ENCODE results near the gene GSTCD.

The GSTCD gene

DNA sequence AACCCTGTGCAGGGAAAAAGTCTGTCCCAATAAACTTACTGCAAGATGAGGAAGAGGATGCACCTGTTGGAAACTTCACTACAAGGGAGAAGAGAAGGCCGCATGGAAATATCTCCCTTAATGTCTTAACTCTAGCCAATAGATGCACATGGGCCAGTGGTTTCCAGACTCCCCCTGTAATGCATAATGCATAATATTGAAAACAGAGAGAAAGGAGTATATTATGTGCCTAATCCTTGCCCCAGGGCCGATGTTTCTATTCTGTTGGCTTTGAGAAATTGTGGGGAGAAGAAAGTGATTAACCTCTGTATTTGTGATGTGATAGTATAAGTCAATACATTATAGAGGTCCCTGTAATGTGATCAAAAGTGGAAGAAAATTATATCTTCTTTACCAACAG is 37.3 kb upstream of the GSTCD start:
- no peak overlapping the region for H3K4me3 ChIP-seq (ENCODE audit: low read depth in 1 of 2, low read length in 2 of 2)
- no peak overlapping the region for H3K27ac ChIP-seq (ENCODE audit: low read length)
- H3K36me3 ChIP-seq (ENCODE audit: insufficient read depth, low read length) = no peaks in the 10 kb centered on the region
- no peaks in the 10 kb centered on the region for H4K20me1 ChIP-seq (ENCODE audit: insufficient read depth, low read length)
- TF ChIP-seq, protein P1, sequence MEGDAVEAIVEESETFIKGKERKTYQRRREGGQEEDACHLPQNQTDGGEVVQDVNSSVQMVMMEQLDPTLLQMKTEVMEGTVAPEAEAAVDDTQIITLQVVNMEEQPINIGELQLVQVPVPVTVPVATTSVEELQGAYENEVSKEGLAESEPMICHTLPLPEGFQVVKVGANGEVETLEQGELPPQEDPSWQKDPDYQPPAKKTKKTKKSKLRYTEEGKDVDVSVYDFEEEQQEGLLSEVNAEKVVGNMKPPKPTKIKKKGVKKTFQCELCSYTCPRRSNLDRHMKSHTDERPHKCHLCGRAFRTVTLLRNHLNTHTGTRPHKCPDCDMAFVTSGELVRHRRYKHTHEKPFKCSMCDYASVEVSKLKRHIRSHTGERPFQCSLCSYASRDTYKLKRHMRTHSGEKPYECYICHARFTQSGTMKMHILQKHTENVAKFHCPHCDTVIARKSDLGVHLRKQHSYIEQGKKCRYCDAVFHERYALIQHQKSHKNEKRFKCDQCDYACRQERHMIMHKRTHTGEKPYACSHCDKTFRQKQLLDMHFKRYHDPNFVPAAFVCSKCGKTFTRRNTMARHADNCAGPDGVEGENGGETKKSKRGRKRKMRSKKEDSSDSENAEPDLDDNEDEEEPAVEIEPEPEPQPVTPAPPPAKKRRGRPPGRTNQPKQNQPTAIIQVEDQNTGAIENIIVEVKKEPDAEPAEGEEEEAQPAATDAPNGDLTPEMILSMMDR (IDR thresholded peaks at IDR 0.05; ENCODE audit: borderline replicate concordance, extremely low read depth, low read length, poor library complexity, severe bottlenecking) = no peak
- TF ChIP-seq EZH2 (IDR thresholded peaks at IDR 0.05; ENCODE audit: borderline replicate concordance, low read depth, low read length, severe bottlenecking) = no peak
- DNase-seq = no peak
- H3K79me2 ChIP-seq (ENCODE audit: insufficient read depth, low read length) = no peaks in the 10 kb centered on the region
- H3K27me3 ChIP-seq (ENCODE audit: insufficient read depth, low read length, poor library complexity) = no peaks in the 10 kb centered on the region
- no peak overlapping the region for H3K9ac ChIP-seq (ENCODE audit: low read depth, low read length)
- H3K4me1 ChIP-seq (ENCODE audit: insufficient read depth, low read length) = no peaks in the 10 kb centered on the region
- H3K9me3 ChIP-seq (ENCODE audit: insufficient read depth, low read length, severe bottlenecking) = no peaks in the 10 kb centered on the region
- no peak overlapping the region for H2AFZ ChIP-seq (ENCODE audit: low read depth, low read length)
- H3K4me2 ChIP-seq (ENCODE audit: insufficient read depth, low read length) = no peak overlapping the region
- no peak for ATAC-seq (ENCODE audit: insufficient read depth, low read depth)

DNA sequence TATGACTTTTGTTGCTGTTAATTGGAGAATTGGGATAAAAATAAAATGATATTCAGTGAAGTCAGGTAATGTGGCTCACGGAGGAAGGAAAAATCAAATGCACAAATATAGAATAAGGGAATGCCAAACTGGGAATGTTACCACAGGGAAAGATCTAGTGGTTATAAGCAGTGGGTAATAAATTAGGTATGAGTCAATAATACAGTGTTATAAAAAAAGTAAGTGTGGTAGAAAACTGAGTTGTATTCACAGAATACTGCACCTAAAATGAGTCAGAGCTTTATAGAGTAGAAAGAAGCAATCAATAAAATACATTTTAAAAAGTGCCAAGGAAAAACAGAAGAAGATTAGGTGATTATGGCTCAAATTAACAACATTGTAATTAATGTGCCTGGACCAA is 34.6 kb upstream of the GSTCD start:
- H3K79me2 ChIP-seq (ENCODE audit: insufficient read depth, low read length) = no peaks in the 10 kb centered on the region
- TF ChIP-seq, protein P1 (IDR thresholded peaks at IDR 0.05; ENCODE audit: borderline replicate concordance, extremely low read depth, low read length, poor library complexity, severe bottlenecking) = no peak
- no peak for TF ChIP-seq EZH2 (IDR thresholded peaks at IDR 0.05; ENCODE audit: borderline replicate concordance, low read depth, low read length, severe bottlenecking)
- no peak overlapping the region for H3K27ac ChIP-seq (ENCODE audit: low read length)
- H3K9me3 ChIP-seq (ENCODE audit: insufficient read depth, low read length, severe bottlenecking) = no peaks in the 10 kb centered on the region
- H3K9ac ChIP-seq (ENCODE audit: low read depth, low read length) = no peak overlapping the region
- DNase-seq = no peak
- H3K4me3 ChIP-seq (ENCODE audit: low read depth in 1 of 2, low read length in 2 of 2) = no peak overlapping the region
- H3K4me2 ChIP-seq (ENCODE audit: insufficient read depth, low read length) = no peak overlapping the region
- H3K27me3 ChIP-seq (ENCODE audit: insufficient read depth, low read length, poor library complexity) = no peaks in the 10 kb centered on the region
- H3K36me3 ChIP-seq (ENCODE audit: insufficient read depth, low read length) = no peaks in the 10 kb centered on the region
- ATAC-seq (ENCODE audit: insufficient read depth, low read depth) = no peak
- H2AFZ ChIP-seq (ENCODE audit: low read depth, low read length) = no peak overlapping the region
- H4K20me1 ChIP-seq (ENCODE audit: insufficient read depth, low read length) = no peaks in the 10 kb centered on the region
- H3K4me1 ChIP-seq (ENCODE audit: insufficient read depth, low read length) = no peaks in the 10 kb centered on the region

DNA sequence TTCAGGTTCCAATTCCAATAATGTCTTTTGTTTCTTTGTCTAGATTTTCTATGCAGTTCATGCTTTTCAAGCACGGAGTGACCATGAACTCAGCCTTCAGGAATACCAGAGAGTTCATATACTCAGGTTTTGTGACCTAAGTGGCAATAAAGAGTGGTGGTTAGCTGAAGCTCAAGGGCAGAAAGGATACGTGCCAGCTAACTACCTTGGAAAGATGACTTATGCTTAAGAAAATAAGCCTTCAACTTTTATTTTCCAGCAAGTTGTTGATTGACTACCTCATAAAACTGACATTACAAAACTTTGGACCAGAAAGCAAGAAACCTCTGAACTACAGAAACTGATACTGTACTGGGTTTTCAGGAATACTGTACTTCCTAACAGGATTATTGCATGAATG is 30.9 kb upstream of the GSTCD start:
- no peak for ATAC-seq (ENCODE audit: insufficient read depth, low read depth)
- no peak overlapping the region for H3K27ac ChIP-seq (ENCODE audit: low read length)

DNA sequence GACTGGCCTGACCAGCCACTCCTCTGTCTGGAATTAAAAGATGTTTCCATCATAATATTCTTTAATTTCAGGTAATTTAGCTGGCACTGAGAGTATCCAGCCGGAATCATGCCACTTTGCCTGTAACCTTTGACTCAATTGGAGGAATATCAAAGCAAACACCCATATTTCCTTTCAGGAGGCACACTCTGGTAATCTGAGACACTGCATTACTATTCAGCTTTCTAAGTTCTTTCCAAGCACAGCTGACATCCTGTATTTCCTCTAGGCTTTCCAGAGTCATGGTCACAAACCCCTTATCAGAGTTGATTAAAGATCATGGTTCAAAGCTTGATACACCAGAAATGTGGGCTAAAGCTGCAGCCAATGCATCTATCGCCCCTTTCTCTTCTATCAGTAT is 29.4 kb upstream of the GSTCD start:
- H3K4me1 ChIP-seq (ENCODE audit: insufficient read depth, low read length) = no peaks in the 10 kb centered on the region
- H3K27me3 ChIP-seq (ENCODE audit: insufficient read depth, low read length, poor library complexity) = no peaks in the 10 kb centered on the region
- H3K36me3 ChIP-seq (ENCODE audit: insufficient read depth, low read length) = peaks cover 25% of the 10 kb centered on the region
- TF ChIP-seq, protein P1 (IDR thresholded peaks at IDR 0.05; ENCODE audit: borderline replicate concordance, extremely low read depth, low read length, poor library complexity, severe bottlenecking) = no peak
- TF ChIP-seq EZH2 (IDR thresholded peaks at IDR 0.05; ENCODE audit: borderline replicate concordance, low read depth, low read length, severe bottlenecking) = no peak
- no peak overlapping the region for H3K27ac ChIP-seq (ENCODE audit: low read length)
- no peak overlapping the region for H2AFZ ChIP-seq (ENCODE audit: low read depth, low read length)
- H3K9ac ChIP-seq (ENCODE audit: low read depth, low read length) = no peak overlapping the region
- no peak for ATAC-seq (ENCODE audit: insufficient read depth, low read depth)
- no peaks in the 10 kb centered on the region for H3K79me2 ChIP-seq (ENCODE audit: insufficient read depth, low read length)
- no peaks in the 10 kb centered on the region for H3K9me3 ChIP-seq (ENCODE audit: insufficient read depth, low read length, severe bottlenecking)
- H3K4me3 ChIP-seq (ENCODE audit: low read depth in 1 of 2, low read length in 2 of 2) = no peak overlapping the region
- no peaks in the 10 kb centered on the region for H4K20me1 ChIP-seq (ENCODE audit: insufficient read depth, low read length)
- no peak overlapping the region for H3K4me2 ChIP-seq (ENCODE audit: insufficient read depth, low read length)
- no peak for DNase-seq

More for the DNA sequence above, 30.9 kb upstream of the GSTCD start:
- Histone ChIP-seq H4K20me1 (ENCODE audit: insufficient read depth, low read length) (no peaks in the 10 kb centered on the region), H3K9ac (ENCODE audit: low read depth, low read length) (no peak overlapping the region), H3K4me1 (ENCODE audit: insufficient read depth, low read length) (no peaks in the 10 kb centered on the region), H3K4me3 (ENCODE audit: low read depth in 1 of 2, low read length in 2 of 2) (no peak overlapping the region), H2AFZ (ENCODE audit: low read depth, low read length) (no peak overlapping the region), H3K4me2 (ENCODE audit: insufficient read depth, low read length) (no peak overlapping the region), H3K36me3 (ENCODE audit: insufficient read depth, low read length) (peaks cover 11% of the 10 kb centered on the region; the same call in 1 of the 2 replicates), H3K9me3 (ENCODE audit: insufficient read depth, low read length, severe bottlenecking) (no peaks in the 10 kb centered on the region), H3K27me3 (ENCODE audit: insufficient read depth, low read length, poor library complexity) (no peaks in the 10 kb centered on the region), H3K79me2 (ENCODE audit: insufficient read depth, low read length) (no peaks in the 10 kb centered on the region)
- no peak for TF ChIP-seq EZH2 (IDR thresholded peaks at IDR 0.05; ENCODE audit: borderline replicate concordance, low read depth, low read length, severe bottlenecking)
- DNase-seq = no peak
